Iris pigment epithelial cell (primary cell): Measurements from ENCODE around the gene NDUFB6.
A peak's percentile ranks its signal among the peaks of the same experiment; 100 is the strongest.
"Not testable (repeated sequence)": the region's sequence is repeated elsewhere in the genome, so short reads cannot be mapped to it uniquely, and the experiment has no call there.

Experiments used
- DNase-seq: peaks from one replicate; pipeline ENCODE4 v3.0.0-alpha.2; 2011; ENCODE audit warnings: low read depth

NDUFB6 gene

DNA sequence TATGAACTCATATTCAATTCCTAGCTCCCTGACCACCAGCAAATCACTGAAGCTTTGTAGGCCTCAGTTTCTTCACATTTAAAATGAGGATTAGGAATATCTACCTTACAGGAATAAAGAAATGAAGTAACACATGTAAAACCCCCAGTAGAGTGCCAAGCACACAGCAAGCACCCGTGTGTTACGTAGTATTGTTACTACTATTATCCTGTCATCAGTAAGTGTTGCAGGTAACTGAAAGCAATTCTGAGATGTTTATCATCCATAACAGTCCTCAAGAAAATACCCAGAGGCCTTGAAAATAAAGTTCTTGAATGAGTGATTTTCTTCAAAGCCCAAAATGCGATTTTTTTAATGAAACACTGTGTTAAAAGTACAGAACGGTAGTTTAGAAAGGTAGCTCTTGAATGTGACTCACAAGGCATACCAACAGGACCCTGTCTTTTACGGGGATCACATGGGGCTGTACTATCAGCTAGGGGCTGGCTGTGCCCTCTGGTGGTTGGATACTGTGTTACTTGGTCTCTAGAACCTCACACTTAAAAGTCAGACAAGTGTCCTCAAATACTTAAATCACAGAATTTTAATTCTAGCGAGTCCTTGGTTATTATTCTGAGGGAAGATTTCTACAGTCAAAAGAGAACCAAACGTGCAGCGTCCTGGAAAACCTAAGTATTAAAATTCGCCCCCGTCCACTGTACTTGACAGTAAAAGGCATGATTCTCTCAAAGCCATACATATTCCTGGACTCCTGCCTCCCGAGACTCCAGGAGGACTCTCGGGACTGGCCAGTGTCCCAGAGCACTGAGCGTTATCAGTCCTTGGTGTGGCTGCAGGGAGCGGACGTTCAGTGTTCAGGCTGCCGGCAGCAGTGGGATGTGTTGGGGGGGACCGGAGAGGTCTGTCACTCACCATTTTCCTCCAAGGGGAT lies 725 bp downstream of the NDUFB6 start:
- peak; percentile 88 for DNase-seq

DNA sequence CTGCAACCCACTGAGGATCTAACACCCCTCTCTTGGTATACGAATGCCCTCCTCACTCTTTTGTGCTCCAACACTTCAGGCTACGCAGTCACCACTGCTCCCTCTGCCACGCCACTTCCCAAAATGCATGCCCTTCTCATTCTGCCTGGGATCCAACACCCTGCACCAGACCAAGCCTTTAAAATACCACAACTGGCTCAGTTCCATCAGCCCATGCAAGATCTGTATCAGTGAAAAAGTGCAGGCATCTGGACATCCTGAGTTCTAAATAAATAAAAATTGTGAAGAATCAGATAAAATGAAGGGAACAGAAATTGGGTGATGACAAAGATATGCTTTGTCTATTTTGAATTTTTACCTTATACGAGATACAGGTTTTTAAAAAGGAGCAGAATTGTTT lies 2.7 kb downstream of the NDUFB6 start:
- DNase-seq: no peak

DNA sequence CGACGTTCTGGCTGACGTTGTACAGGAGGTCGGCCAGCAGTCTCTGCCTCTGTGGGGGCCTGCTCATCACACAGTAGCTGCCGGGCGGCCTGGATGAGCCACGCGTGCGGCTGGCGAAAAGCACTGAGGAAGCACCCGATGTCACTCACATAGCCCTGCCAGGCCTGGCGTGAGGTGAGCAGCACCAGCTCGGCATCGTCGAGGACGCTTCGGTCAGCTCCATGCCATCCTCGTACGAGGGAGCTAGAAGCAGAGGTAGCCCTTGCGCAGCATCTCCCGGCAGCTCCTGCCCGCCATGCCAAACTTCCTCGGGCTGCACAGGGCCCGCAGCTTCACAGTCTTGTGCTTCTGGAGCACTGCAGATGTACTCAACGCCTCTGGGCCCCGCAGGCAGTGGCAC lies 6.2 kb downstream of the NDUFB6 start:
- no peak for DNase-seq

- no peak for DNase-seq
These were observed 7.0 kb downstream of the NDUFB6 start for GRCh38 chr9:32565967-32566366.

GRCh38 chr9:32558408-32558934 lies 14.5 kb downstream of the NDUFB6 start:
- DNase-seq: no peak

- no peak for DNase-seq
These were observed 18.4 kb downstream of the NDUFB6 start for GRCh38 chr9:32554591-32554990.

DNA sequence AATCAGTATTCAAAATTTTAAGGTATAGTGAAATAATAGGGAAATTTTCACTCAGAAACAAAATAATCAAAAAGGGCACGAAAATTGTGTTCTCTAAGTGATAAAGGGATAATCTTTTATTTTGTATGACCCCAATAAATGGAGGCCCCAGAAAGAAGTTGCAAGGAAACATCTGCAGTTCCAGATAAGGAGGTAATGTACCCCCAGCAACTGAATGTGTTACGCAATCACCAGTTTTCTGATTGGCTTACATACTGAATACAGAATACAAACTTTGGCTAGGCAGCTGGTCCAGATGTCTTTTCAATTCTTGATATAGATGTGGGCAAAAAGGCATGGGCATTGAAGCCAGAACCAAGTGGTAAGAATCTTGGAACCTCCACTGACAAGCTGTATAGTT lies 18.9 kb downstream of the NDUFB6 start:
- DNase-seq: peak; percentile 35

- DNase-seq: peak; percentile 95
These were observed 20.6 kb downstream of the NDUFB6 start, which contains the start of the genes SMIM27 and TOPORS for GRCh38 chr9:32552172-32552872. Gene SMIM27, plus strand, starts transcription at chr9:32552327. Its CDS starts 108 bp downstream, at chr9:32552435. Gene TOPORS, minus strand, starts transcription at chr9:32552586. Its CDS starts 150 bp downstream, at chr9:32552436.

- peak; percentile 32 for DNase-seq
These were observed 21.5 kb downstream of the NDUFB6 start for GRCh38 chr9:32551276-32552051.

DNA sequence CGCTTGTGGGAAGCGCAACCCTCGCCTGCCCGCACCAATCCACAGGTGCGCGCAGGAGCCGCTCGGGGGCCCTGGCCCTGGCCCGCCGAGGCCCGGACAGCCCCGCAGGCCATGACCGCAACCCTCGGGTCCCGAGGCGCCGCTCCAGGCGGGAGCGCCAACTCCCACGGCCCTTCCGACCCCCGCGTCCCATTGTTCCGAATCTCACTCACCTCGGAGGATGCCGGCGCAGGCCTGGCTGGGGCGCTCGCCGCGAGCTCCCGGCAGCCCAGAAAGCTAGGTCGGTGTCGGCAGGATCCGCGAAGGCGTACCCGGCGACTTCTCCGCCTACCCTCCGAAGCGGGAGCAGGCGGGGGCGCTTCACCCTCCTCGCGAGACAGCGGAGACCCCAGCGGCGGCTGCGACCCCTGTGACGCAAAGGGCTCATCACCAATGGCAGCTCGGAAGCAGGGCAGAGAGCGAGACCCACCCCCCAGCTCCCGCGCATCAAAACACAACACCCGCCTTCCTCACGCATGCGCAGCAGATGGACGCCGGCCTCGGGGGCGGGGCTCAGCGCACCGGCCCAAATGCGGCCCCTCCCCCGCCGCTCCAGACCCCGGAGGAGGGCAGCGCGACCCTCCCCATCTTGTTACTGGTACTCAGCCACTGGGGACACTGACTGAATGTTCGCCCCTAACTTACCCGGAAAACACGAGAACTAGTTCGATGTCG lies 22.2 kb downstream of the NDUFB6 start:
- peak; percentile 92 for DNase-seq

DNA sequence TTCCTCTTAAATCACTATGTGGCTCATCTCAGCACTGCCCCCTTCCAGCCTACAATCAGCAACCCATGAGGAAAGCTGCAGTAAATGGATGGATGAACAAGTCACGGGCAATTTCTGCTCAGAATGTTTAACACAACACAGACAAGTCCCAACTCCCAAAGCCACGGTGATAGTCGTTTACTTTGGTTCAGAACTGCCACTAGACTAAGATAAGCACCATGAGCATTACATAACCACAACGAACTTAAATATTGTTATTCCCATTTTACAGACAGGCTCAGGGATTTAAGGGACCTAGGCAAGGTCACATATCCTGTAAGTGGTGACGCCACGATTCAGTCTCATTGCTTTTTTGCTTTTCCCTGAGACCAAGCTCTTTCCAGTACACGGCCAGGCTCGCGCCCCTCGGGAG lies 22.8 kb downstream of the NDUFB6 start:
- peak; percentile 60 for DNase-seq

DNA sequence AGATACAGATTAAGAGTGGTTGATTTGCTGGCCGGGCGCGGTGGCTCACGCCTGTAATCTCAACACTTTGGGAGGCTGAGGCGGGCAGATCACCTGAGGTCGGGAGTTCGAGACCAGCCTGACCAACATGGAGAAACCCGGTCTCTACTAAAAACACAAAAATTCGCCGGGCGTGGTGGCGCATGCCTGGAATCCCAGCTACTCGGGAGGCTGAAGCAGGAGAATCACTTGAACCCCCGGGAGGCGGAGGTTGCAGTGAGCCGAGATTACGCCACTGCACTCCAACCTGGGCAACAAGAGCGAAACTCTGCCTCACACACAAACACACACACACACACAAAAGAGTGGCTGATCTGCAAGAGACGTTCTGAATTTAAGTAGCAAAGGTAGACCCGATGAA lies 24.7 kb downstream of the NDUFB6 start:
- not testable (repeated sequence) for DNase-seq

- no peak for DNase-seq
These were observed 27.1 kb downstream of the NDUFB6 start for GRCh38 chr9:32545884-32546283.

GRCh38 chr9:32543047-32543446 lies 29.9 kb downstream of the NDUFB6 start:
- no peak for DNase-seq

- DNase-seq: no peak
These were observed 39.1 kb downstream of the NDUFB6 start for GRCh38 chr9:32533816-32534215.

DNA sequence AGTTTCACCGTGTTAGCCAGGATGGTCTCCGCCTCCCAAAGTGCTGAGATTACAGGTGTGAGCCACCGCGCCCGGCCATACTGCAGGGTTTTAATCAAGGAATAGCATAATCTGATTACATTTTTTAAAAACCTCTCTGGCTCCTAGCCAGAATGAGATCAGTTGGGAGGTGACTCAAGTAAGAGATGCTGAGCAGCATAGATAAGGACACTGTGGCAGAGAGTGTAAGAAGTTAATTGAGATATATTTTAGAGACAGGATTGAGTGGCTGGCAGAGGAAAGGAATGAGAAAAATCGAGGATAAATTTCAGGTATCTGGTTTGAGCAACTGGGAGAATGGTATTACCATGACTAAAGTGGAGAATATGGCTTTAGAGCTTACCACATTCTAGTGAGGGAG lies 39.6 kb downstream of the NDUFB6 start:
- peak; percentile 20 for DNase-seq

DNA sequence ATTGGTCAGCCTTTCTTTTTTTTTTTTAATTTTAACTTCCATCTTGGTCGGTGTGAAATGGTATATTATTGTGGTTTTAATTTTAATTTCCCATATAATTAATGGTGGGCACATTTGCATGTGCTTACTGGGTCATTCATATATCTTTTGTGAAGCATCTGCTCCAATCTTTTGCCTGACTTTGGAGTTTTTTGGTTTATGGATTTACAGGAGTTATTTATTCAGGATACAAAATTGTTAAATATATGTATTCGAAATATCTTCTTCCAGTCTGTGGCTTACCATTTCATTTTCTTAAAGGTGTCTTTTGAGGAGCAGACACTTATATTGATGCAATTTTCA lies 46.3 kb downstream of the NDUFB6 start:
- no peak for DNase-seq

- peak; percentile 94 for DNase-seq
These were observed 46.8 kb downstream of the NDUFB6 start, which contains the start of gene RIGI for GRCh38 chr9:32526041-32526706. Gene RIGI, minus strand, starts transcription at chr9:32526196. Its CDS starts 30 bp downstream, at chr9:32526166.

GRCh38 chr9:32525709-32526030 lies 47.3 kb downstream of the NDUFB6 start:
- DNase-seq: no peak

- peak; percentile 24 for DNase-seq
These were observed 47.9 kb downstream of the NDUFB6 start for GRCh38 chr9:32524892-32525708.
